GOT3 (cell line): ENCODE results near the gene ACVR2A.

Experiments used
- DNase-seq: peaks from one replicate; lab custom pipeline; 2025; ENCODE audit warnings: mixed read lengths; lab: John Stamatoyannopoulos, UW

ACVR2A gene

GRCh38 chr2:147855316-147855715, 10.5 kb downstream of the ACVR2A start:
- DNase-seq, result no peak

DNA sequence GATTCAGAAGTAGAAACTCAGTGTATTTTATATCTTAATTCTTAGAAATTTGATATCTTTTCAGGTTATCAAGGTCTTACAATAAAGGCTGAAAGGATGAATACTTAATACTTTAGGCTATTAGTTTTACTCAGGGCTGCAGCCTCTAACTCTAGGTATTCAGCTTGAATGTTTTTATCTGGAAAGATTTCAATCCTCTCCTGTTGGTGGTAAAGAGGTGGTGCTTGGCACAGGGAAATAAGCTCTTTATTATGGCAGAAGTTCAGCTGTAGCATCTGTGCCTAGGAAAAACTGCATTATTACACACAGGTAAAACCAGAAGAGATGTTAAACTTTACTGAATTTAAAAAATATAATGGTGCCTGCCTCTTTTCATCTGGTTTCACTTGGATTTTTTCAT, 11.1 kb downstream of the ACVR2A start:
- no peak for DNase-seq

DNA sequence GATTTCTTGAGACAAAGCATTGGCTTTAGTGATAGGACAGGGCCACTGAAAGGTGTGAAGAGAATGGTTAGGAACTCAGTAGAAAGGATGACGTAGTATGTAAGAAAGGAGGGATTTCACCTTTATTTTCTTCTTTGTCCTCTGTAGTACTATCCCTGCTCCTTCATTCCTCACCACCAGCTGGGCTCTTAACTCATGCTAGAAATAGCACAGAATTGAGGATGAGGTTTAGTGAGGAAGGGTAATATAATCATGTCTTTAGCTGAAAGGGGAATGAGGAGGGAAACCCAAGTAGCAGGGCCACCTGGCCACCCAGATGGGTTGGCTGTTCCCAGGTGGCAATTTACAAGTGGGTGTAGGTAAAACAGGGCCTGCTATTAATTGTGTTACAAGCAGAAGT, 15.2 kb downstream of the ACVR2A start:
- DNase-seq, result no peak

- no peak for DNase-seq
Measured at GRCh38 chr2:147862859-147863516, 18.2 kb downstream of the ACVR2A start.

DNA sequence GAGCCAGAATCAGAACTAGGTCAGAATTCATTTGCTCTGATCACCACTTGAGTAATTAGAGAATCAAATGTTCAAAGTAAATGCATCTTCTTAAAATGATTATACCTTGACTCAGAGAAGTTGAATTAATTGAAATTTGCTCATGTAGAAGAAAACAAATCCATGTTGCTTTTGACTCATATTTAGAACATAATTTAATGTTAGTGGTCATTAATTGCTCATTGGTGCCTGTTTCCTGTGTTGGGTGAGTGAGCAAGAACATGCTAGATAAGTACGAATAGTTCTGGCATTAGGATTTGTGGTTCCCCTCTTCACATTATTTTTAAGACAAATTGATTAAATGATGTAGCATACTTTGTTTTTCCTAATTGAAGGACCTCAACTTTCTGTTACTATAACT, 19.0 kb downstream of the ACVR2A start:
- DNase-seq, result no peak

GRCh38 chr2:147865560-147865959, 20.7 kb downstream of the ACVR2A start:
- no peak for DNase-seq

GRCh38 chr2:147867050-147867449, 22.2 kb downstream of the ACVR2A start:
- DNase-seq, result no peak

- no peak for DNase-seq
Measured at GRCh38 chr2:147869934-147870333, 25.1 kb downstream of the ACVR2A start.

- DNase-seq, result no peak
Measured at GRCh38 chr2:147872967-147873366, 28.1 kb downstream of the ACVR2A start.

- no peak for DNase-seq
Measured at GRCh38 chr2:147873859-147874483, 29.1 kb downstream of the ACVR2A start.

DNA sequence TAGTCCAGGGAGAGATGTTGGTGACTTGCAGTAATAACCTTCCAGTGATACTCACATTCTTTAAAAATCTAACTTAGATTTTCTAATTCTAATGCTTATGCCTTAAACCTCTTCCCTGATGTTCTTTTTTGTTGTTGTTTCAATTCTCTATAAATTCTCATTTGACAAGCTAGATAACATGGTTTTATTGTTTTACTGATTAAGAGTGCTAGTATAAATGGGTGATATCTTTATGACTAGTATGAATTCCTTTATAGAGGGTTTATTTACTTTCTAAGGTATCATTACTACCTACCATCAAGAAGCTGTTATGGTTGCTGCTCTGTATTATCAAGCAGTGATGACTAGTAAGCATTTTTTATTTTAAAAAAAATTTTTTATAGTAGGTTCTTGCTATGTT, 35.0 kb downstream of the ACVR2A start:
- no peak for DNase-seq

DNA sequence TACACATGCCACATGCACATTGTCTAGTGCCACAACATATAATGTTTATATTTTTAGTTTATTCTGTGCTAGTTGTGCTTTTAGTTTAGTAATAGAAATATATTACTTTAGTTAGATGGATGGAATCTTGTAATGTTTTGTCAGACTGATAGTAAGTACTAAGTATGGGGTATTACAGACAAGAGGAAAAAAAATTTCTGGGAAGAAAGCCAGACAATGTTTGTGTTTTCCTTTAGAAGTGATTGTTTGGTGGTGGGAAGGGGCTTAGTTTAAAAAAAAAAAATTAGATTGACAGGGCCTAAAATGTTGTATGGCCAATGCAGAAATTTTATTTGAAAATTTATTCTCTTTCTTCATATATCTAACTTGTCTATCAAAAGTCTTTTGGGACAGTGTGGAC, 37.8 kb downstream of the ACVR2A start:
- no peak for DNase-seq

- DNase-seq, result no peak
Measured at GRCh38 chr2:147884830-147885229, 40.0 kb downstream of the ACVR2A start.

GRCh38 chr2:147886136-147886535, 41.3 kb downstream of the ACVR2A start:
- DNase-seq, result no peak

DNA sequence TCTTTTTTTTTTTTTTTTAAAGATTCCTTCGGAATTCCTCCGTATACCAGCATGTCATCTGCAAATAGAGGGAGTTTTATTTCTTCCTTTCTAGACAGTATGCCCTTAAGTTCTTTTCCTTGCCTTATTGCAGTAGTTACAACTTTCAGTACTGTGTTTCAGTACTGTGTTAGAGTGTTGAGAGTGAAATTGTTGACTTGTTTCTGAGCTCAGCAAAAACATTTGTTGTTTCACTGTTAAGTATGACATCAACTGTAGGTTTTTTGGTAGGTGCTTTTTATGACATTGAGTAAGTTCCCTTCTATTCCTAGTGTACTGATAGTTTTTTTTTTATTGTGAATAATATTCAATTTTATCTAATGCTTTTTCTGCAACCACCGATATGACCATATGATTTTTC, 43.9 kb downstream of the ACVR2A start:
- DNase-seq, result no peak

DNA sequence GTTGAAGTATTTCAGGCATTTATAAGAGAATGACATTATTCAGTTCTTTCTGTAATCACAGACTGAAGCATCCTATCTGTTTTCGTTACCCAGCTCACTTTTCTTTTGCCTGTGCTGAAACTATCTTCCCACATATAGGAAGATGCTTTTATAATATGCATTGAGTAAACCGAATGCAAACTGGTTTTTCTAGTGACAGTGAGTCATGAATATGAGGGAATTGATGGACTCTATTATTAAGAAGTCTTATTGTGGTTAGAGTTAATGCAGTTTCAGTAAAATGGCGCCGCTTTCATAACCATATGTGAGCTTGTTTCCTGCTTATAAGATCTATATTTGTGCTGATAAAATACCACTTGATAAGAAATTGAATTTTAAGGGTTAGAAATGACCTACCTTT, 59.2 kb downstream of the ACVR2A start:
- no peak for DNase-seq

DNA sequence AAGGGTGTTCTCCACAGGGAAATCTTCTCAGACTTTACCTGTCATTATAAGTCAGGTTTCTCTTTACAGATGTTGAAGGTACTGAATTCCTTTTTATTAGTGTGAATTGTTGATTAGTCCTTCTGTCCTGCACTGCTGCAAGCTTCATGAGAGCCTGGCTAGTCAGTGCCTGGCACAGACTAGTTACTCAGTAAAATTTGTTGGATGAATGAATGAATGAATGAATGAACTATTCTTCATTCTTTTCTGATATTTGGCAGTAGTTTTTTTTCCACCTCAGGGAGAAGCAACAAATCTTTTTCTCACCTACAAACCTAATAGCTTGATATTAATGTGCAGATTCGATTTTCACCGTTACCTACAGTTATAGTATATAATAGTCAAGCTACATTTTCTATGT, 64.3 kb downstream of the ACVR2A start:
- no peak for DNase-seq

DNA sequence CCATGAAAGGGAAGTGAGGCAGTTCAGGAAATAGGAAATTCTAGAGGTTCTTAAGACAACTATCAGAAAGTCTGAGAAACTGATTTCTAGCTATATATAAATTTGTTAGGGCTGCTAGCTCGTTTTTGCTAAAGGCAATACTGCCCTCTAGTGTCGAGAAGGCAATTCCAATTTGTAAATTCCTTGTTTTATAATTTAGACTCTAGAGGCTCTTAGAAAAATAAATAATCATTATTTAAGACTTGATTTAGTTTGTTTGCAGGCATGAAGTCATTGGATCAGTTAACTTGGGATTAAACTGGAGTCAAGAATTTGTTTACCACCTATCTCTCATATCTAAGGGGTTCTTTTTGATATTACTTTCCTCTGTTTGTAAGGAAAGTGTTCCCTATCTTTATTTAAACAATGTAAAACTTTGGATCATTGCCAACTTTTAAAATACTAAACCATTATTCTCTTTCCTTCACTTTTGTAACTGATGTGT, 66.2 kb downstream of the ACVR2A start:
- no peak for DNase-seq

GRCh38 chr2:147913701-147914480, 69.1 kb downstream of the ACVR2A start:
- no peak for DNase-seq

GRCh38 chr2:147916067-147916466, 71.2 kb downstream of the ACVR2A start:
- DNase-seq, result no peak

- DNase-seq, result no peak
Measured at GRCh38 chr2:147916723-147917122, 71.9 kb downstream of the ACVR2A start.

GRCh38 chr2:147917161-147917560, 72.3 kb downstream of the ACVR2A start:
- DNase-seq, result no peak

GRCh38 chr2:147923846-147924245, 79.0 kb downstream of the ACVR2A start:
- DNase-seq, result no peak
